SK-N-SH (cell line): ENCODE results near the gene TSEN2. TPM values are rescaled to one million over a fixed set of nuclear protein-coding genes. Genes with fewer than 3 reads are reported as not detected.

Source experiments
- CTCF ChIA-PET: fragments of 300-600, 350-600 bp; formaldehyde crosslinking; extraction: SDS; loops from one replicate; lab custom pipeline; 2021; lab: Yijun Ruan, JAX
- POLR2A ChIA-PET: fragments of 350-600 bp; sonication (Branson Sonifier 250); formaldehyde crosslinking; extraction: SDS; loops from one replicate; lab custom pipeline; 2020; ENCODE audit warnings: antibody characterized with exemption, inconsistent platforms; lab: Yijun Ruan, JAX
- DNase-seq: peaks from one replicate; pipeline ENCODE4 v3.0.0; 2012
- H2AFZ ChIP-seq: fragments of 200-600 bp; sonication (generic); 2 replicates; pipeline ENCODE4 v1.8.1; 2016; ENCODE audit warnings: antibody characterized with exemption, mild to moderate bottlenecking, low read depth
- H3F3A ChIP-seq: fragments of 200-600 bp; sonication (generic); replicated peaks from 2 replicates; pipeline ENCODE3; 2016; ENCODE audit warnings: antibody characterized with exemption, mild to moderate bottlenecking; ENCODE audit not compliant: insufficient read depth
- H3K27ac ChIP-seq, 2 experiments: fragments of 200-500 bp in 1 of 2; fragments of 200-600 bp in 1 of 2; sonication (Bioruptor generic) in 1 of 2; sonication (generic), shearing (Covaris generic) in 1 of 2; 2 replicates each; pipeline versions ENCODE4 v1.5.1 to v1.6.1; 2014 to 2016; ENCODE audit warnings: low read depth in 2 of 2, inconsistent platforms in 1 of 2, low read length in 1 of 2, mild to moderate bottlenecking in 1 of 2, mixed read lengths in 1 of 2
- H3K27me3 ChIP-seq: fragments of 200-600 bp; sonication (generic), shearing (Covaris generic); 2 replicates; pipeline ENCODE4 v1.6.1; 2016; ENCODE audit warnings: mixed run types; ENCODE audit not compliant: insufficient read depth
- H3K36me3 ChIP-seq, 2 experiments: fragments of 200-500 bp in 1 of 2; fragments of 200-600 bp in 1 of 2; sonication (Bioruptor generic) in 1 of 2; sonication (generic) in 1 of 2; replicated peaks in 1 of 2; 2 replicates each; pipeline versions ENCODE3 to v1.5.1; 2014 to 2016; ENCODE audit warnings: low read length in 1 of 2, mild to moderate bottlenecking in 1 of 2; ENCODE audit not compliant: insufficient read depth in 2 of 2, control insufficient read depth in 1 of 2
- H3K4me1 ChIP-seq, 2 experiments: fragments of 200-500 bp in 1 of 2; fragments of 200-600 bp in 1 of 2; sonication (Bioruptor generic) in 1 of 2; sonication (generic), shearing (Covaris generic) in 1 of 2; 2 replicates each; pipeline versions ENCODE4 v1.5.1 to v1.6.1; 2014 to 2016; ENCODE audit warnings: low read depth in 1 of 2, low read length in 1 of 2, mixed run types in 1 of 2; ENCODE audit not compliant: insufficient read depth in 2 of 2, control insufficient read depth in 1 of 2
- H3K4me2 ChIP-seq: fragments of 200-600 bp; sonication (generic), shearing (Covaris generic); 2 replicates; pipeline ENCODE4 v1.6.1; 2017; ENCODE audit warnings: mixed run types
- H3K4me3 ChIP-seq, 2 experiments: fragments of 200-500 bp in 1 of 2; fragments of 200-600 bp in 1 of 2; sonication (Bioruptor generic) in 1 of 2; sonication (generic), shearing (Covaris generic) in 1 of 2; 2 replicates each; pipeline versions ENCODE4 v1.5.1 to v1.8.1; 2014 to 2016; ENCODE audit warnings: low read depth in 2 of 2, inconsistent platforms in 1 of 2, low read length in 1 of 2, mild to moderate bottlenecking in 1 of 2, mixed read lengths in 1 of 2, moderate library complexity in 1 of 2
- H3K79me2 ChIP-seq: fragments of 200-600 bp; sonication (generic); 2 replicates; pipeline ENCODE4 v1.8.1; 2017; ENCODE audit warnings: mild to moderate bottlenecking; ENCODE audit not compliant: insufficient read depth
- H3K9ac ChIP-seq: fragments of 200-600 bp; sonication (generic); 2 replicates; pipeline ENCODE4 v1.6.1; 2017; ENCODE audit warnings: mixed run types
- H3K9me2 ChIP-seq: fragments of 200-600 bp; sonication (generic); 2 replicates; pipeline ENCODE4 v1.6.1; 2017; ENCODE audit warnings: mixed run types
- H3K9me3 ChIP-seq: fragments of 200-600 bp; sonication (generic); 2 replicates; pipeline ENCODE4 v1.6.1; 2017; ENCODE audit warnings: mixed run types, mild to moderate bottlenecking, moderate library complexity
- H4K20me1 ChIP-seq: fragments of 200-600 bp; sonication (generic); 2 replicates; pipeline ENCODE4 v1.6.1; 2017; ENCODE audit warnings: mild to moderate bottlenecking, mixed run types; ENCODE audit not compliant: insufficient read depth
- CTCF ChIP-seq: fragments of 200-600 bp; sonication (generic); IDR thresholded peaks from 2 replicates; pipeline ENCODE4 v1.6.1; 2017; ENCODE audit warnings: antibody characterized with exemption, mild to moderate bottlenecking, moderate library complexity
- EZH2phosphoT487 ChIP-seq: fragments of 200-600 bp; sonication (generic); IDR thresholded peaks from 2 replicates; pipeline ENCODE4 v1.6.1; 2017; ENCODE audit warnings: low read depth, mixed run types, mild to moderate bottlenecking, antibody characterized with exemption, moderate library complexity, borderline replicate concordance
- JUND ChIP-seq: IDR thresholded peaks from 2 replicates; pipeline ENCODE4 v1.4.0; 2012
- MAX ChIP-seq: IDR thresholded peaks from 2 replicates; pipeline ENCODE4 v1.4.0; 2012; ENCODE audit warnings: low read depth
- POLR2AphosphoS5 ChIP-seq: IDR thresholded peaks from 2 replicates; pipeline ENCODE4 v1.6.1; 2012; ENCODE audit warnings: low read depth, low read length
- RCOR1 ChIP-seq: fragments of 150-350 bp; IDR thresholded peaks from 2 replicates; pipeline ENCODE4 v1.6.1; 2017; ENCODE audit warnings: antibody characterized with exemption, low read length
- RXRA ChIP-seq: IDR thresholded peaks from 2 replicates; pipeline ENCODE4 v1.4.0; 2012; ENCODE audit warnings: low read depth, mild to moderate bottlenecking, borderline replicate concordance
- SIN3A ChIP-seq: IDR thresholded peaks from 2 replicates; pipeline ENCODE4 v1.6.1; 2012; ENCODE audit warnings: low read depth, mild to moderate bottlenecking, low read length, moderate library complexity, borderline replicate concordance
- SMC3 ChIP-seq: IDR thresholded peaks from 2 replicates; pipeline ENCODE4 v1.6.1; 2012; ENCODE audit warnings: low read depth, low read length, improper control_type of control experiment
- TAF1 ChIP-seq: IDR thresholded peaks from 2 replicates; pipeline ENCODE4 v1.6.1; 2012; ENCODE audit warnings: low read depth, mild to moderate bottlenecking, low read length, moderate library complexity, borderline replicate concordance
- YY1 ChIP-seq: IDR thresholded peaks from 2 replicates; pipeline ENCODE4 v1.4.0; 2012; ENCODE audit warnings: low read depth, mild to moderate bottlenecking
- ZBTB33 ChIP-seq: IDR thresholded peaks from 2 replicates; pipeline ENCODE4 v1.4.0; 2012; ENCODE audit warnings: low read depth, borderline replicate concordance
- WGBS: methylation state at CpG from one replicate; pipeline ENCODE4 v1.1.6; 2017; ENCODE audit warnings: low lambda C conversion rate; 5-methylcytosine and 5-hydroxymethylcytosine counted together
- polyA plus RNA-seq, 3 experiments: library from polyadenylated mRNA; depleted of rRNA; stranded (reverse); fragments of >200 nt; gene quantifications; 2 replicates each; pipeline ENCODE4 v1.2.3, GENCODE V29; 2012

Gene TSEN2
- polyA plus RNA-seq, 1 of the 3 experiments (the other 2 are of a cell fraction): 13.0 TPM

GRCh38 chr3:12571986-12572385 lies 87.7 kb downstream of the TSEN2 start:
- Histone ChIP-seq H3F3A (no peaks in the 10 kb centered on the region), H3K79me2 (peaks cover 25% of the 10 kb centered on the region), H3K9me2 (no peaks in the 10 kb centered on the region), H3K4me3 (no peak overlapping the region), H3K27me3 (no peaks in the 10 kb centered on the region), H3K9me3 (no peaks in the 10 kb centered on the region), H3K36me3 (peaks cover 44 to 54% of the 10 kb centered on the region in 2 experiments), H3K9ac (no peak overlapping the region), H4K20me1 (peaks cover 17% of the 10 kb centered on the region), H3K4me1 (no peaks in the 10 kb centered on the region), H2AFZ (no peak overlapping the region), H3K27ac (no peak overlapping the region), H3K4me2 (no peak overlapping the region)
- 91% methylated on average over 10 of the region's 11 CpGs for WGBS
- POLR2A ChIA-PET: no interaction called here
- DNase-seq: no peak
- CTCF ChIA-PET: no interaction called here
- TF ChIP-seq YY1: no peak
- no peak for TF ChIP-seq CTCF
- no peak for TF ChIP-seq RCOR1
- TF ChIP-seq EZH2phosphoT487: no peak
- no peak for TF ChIP-seq POLR2AphosphoS5
- no peak for TF ChIP-seq JUND
- TF ChIP-seq TAF1: no peak
- no peak for TF ChIP-seq MAX
- no peak for TF ChIP-seq ZBTB33
- no peak for TF ChIP-seq RXRA

- no peak for DNase-seq
- H3K4me2 ChIP-seq: no peak overlapping the region
- H3K9me3 ChIP-seq: no peaks in the 10 kb centered on the region
- ChIA-PET CTCF (interaction anchor here (1.5 kb wide), 1 partner anchor 94 kb away, joined by 3 read pairs; no protein-coding TSS in a partner anchor), POLR2A (no interaction called here)
- peaks cover 50 to 65% of the 10 kb centered on the region in 2 experiments for H3K36me3 ChIP-seq
- H3K4me3 ChIP-seq: no peak overlapping the region
- no peak overlapping the region for H3K9ac ChIP-seq
- H3K79me2 ChIP-seq: peaks cover 7% of the 10 kb centered on the region; the same call in 1 of the 2 replicates
- H3K27ac ChIP-seq: no peak overlapping the region
- H3K27me3 ChIP-seq: no peaks in the 10 kb centered on the region
- no peaks in the 10 kb centered on the region for H4K20me1 ChIP-seq
- H3F3A ChIP-seq: peaks cover under 1% of the 10 kb centered on the region
- 90% methylated on average over 2 of the region's 6 CpGs for WGBS
- no peak overlapping the region for H2AFZ ChIP-seq
- H3K4me1 ChIP-seq: no peaks in the 10 kb centered on the region
- H3K9me2 ChIP-seq: no peaks in the 10 kb centered on the region
- TF ChIP-seq SMC3 (no peak), CTCF (no peak), SIN3A (no peak)
- TF ChIP-seq, all 33 proteins: peak for 0
Observed at GRCh38 chr3:12574131-12574530, 89.9 kb downstream of the TSEN2 start.
